GM21737 (cell line): ENCODE data around the gene NATD1.
A peak's percentile ranks its signal among the peaks of the same experiment; 100 is the strongest.

Experiments
- ATAC-seq: cut with Tn5 transposase; IDR thresholded peaks from one replicate; pipeline ENCODE4 v1.9.1; 2021; ENCODE audit warnings: mild to moderate bottlenecking, moderate library complexity; ENCODE audit not compliant: unreplicated experiment

Gene NATD1

DNA sequence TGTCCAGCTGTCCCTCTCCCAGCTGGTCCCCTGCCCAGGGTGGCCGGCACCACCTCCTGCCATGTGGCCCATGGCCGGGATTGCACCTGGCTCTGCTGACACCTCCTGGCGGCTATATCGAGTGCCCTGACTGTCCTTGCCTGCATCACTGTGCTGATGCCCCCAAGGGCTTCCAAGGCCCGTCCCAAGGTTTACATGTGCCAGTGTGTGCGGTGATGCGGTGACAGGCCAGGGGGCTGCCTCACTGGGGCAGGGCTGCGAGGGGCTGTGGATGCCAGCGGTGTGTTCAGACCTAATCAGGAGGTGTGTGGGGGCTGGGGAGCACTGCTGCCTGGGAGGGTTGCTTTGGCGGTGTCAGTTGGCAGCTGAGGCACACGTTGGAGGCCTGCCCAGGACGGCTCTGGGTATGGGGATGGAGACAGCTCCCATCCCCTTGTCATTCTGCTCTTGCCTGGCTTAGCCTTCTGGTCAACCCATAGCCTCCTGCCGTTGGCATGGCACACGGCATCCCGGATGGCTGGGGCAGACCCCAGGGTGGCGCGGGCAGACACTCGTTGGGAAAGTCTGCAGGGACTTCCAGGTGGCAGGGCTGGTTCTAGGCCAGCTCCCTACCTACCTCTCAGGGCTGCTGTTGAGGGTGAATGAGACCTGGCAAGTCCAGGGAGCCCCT is 36.8 kb upstream of the NATD1 start:
- no peak for ATAC-seq

GRCh38 chr17:21289175-21289901 is 36.1 kb upstream of the NATD1 start:
- no peak for ATAC-seq

DNA sequence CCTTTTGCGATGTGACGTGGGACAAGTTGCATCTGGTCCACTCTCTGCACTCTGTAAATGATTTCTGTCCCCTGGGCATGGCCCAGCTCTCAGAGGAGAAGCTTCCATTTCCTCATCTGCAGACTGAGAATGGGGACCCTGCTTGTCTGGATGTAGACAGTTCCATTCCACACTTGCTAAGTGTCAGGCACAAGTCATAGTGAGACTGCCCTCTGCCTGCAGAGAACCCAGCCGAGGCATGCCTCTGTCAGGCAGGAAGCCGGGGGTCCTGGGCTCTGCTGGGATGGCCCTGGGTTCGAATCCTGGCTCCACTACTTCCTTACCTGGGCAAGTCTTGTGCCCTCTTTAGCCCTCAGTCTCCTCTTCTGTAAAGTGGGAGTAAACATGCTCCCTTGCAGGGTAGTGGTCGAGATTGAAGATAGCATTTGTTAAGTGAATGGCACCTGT is 35.4 kb upstream of the NATD1 start:
- peak; percentile 12 for ATAC-seq

DNA sequence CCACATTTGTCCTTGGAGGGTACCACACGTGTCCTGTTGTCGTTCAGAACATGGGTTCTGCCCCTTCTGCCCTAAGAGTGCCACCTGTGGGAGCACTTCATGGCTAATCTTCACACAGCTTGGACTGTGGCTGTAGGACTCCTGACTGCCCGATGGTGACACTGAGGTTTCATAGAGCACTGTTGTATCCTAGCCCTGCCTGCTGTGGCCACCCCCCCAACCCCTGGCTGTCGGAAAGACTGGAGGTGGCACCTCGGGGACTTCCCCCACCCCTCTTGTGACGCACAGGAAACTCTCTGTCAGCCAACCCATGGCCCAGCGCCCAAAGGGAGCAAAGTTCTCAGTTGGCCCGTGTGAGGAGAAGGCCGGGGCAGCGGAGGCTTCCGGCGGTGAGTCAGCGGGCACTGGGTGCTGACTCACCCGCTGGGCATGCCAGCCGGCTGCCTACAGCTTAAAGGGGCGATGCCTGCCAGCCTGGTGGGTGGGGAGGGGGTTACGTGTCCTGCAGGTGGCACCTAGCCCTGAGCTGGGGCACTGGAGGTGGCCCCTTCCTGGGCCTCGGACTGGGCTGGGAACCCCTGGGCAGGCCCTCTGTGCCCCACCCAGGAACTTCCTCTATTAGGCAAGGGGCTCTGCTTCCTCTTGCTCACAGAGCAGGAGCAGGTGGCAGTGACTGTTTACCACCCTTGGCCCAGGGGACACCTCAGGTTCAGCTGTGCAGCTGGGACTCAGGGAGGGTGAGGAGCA is 34.7 kb upstream of the NATD1 start:
- ATAC-seq = peak; percentile 38

- ATAC-seq = no peak
Measured at GRCh38 chr17:21286909-21287702, 33.9 kb upstream of the NATD1 start.

GRCh38 chr17:21286066-21286770 is 33.0 kb upstream of the NATD1 start:
- ATAC-seq = no peak

DNA sequence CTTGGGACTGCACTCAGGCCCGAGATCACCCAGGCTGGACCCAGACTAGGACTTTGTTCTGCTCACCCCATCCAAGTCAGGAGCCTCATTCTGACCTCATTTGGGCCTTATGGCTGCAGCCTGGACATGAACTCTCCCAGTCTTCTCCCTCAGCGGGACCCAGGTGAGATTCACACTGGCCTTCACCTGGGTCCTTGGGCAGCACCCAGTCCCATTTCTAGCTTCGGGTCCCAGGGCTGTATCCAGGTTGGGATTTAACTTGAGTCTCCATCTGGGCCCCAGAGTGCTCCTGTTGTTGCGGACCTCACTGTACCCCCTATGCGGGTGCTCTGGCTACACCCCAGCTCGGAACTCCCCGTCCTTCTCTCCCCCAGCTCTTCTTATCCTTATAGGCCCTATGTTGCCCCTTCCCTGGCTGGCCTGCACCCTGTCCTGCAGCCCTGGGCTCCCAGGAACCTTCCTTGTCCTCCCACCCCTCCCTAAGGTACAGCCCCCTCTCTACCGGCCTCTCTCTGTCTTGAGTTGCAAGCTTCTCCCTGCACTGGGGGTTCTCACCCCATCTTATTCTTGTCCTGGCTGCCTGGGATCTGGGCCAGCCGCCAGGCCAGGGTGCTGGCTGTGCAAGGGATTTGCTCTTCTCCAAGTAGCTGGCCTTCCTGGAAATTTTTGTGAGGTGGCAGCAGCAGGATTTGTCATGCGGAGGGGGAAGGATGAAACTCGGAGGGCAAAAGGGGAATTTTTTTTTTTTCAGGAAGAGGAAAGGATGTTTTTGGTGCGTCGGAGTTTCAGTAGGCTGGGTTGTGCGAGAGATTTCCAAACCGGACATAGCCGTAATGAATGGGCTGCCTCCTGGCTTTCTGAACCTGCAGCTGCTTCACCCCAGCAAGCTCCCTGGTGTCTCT is 32.2 kb upstream of the NATD1 start:
- no peak for ATAC-seq

DNA sequence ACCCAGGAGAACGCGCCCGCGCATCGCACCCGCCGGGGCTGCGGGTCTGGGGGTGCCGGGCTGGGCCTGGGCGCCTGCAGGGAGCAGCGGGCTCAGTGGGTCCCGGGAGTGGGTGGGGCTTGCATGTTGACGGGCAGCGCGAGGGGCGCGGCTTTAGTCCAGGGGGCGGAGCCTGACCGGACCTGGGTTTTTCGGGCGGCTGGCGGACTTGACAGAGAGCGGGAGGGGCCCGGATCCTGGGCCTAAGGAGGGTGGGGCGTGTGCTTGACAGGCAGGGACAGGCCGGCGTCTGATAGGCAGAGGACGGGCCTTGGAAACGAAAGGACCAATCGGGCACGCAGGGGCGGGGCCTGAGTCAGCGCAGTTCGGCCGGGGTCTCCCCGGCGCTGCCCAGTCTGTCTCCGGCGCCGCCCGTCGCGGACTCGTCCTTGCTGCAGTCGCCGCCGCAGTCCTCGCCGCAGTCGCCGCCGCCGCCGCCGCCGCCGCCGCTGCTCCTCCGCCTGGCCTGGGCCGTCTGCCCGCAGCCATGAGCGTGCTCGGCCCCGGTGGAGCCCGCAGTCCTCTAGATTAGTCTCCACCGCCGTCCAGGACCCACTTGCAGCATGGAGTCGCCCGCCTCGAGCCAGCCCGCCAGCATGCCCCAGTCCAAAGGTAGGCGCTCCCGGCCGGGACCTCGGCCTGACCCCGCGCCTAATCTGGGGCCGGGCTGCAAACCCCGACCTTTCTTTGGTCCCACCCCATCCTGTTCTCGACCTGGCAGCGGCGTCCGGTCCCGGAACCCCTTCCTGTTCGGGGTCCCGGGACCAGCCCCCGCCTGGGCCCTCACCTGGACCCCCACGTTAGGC is 31.3 kb upstream of the NATD1 start, which contains the start of gene MAP2K3:
Gene MAP2K3 (plus strand): TSS at position 393 of the 845 bp plus-strand sequence. CDS start 210 bp downstream, at position 603.
- peak; percentile 64 for ATAC-seq

DNA sequence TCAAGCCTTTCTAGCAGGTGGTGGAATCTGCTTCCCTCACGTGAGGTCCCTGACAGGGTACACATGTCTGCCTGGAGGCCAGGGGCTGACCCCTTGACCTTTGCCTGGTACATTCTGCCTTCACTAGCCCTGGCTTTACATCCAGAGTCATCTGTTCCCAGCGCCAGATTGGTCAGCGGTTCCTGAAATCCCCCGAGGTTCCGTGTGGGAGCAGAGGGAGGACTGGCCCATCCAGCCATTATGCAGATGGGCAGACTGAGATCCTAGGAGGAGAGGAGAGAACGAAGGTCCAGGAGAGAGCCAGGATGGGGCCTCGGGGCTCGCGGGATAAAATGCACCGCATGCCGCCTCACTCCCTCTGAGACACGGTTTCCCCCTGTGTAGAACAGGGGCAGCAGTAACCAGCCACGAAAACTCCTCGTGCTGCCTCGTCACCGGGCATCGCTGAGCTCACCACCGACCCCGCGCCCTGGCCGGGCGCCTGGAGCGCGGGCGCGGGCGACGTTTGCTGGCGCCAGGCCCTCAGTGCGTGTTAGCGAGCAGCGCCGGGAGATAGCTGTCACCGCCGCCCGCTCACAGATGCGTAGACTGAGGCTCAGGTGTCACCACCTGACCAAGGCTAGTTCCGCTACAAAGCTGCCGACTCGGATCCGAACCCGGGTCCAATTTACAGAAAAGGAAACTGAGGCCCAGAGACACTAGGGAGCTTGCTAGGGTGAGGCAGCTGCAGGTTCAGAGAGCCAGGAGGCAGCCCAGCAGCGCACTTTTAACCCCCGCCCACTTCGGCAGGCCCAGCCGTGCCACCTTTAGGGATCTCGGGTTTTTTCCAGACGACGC is 30.5 kb upstream of the NATD1 start:
- ATAC-seq = peak; percentile 5

GRCh38 chr17:21282850-21283249 is 29.6 kb upstream of the NATD1 start:
- ATAC-seq = no peak

- ATAC-seq = no peak
Measured at GRCh38 chr17:21282231-21282630, 29.0 kb upstream of the NATD1 start.

DNA sequence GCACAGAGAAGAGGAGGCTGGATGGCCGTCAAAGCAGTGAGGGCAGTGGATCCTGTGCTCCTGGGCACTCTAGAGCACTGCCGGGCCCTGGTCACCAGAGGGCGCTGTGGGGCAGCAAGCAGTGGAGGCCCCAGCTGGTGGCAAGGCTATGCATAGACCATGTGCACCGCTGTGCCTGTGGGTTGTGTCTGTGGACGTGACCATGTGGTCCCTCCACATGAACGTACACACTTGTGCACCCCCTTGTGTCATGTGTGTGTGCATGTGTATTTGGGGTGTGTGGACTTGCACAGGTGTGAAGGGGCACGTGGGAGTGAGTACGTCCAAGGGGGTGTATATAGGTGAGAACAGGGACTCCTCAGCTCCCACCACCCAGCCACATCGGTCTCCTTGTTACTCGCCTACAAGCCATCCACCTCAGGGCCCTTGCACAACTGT is 26.9 kb upstream of the NATD1 start:
- peak; percentile 25 for ATAC-seq

DNA sequence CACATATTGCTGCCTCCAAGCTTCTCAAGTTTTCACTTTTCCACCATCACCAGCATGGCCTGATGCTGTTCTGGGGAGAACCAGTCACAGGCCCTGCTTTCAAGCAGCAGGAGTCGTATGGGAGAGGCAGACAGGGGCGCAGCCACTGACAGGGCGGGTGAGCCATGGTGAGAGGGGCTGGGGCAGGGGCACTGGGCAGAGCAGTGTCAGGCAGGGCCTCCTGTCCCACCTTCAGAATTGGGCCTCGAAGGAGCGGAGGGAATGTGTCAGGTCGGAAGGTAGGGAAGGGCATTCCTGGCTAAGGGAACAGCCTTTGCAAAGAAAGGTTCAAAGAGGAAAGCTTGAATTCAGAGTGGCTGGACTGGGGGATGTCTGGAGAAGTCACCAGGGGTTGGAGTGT is 26.4 kb upstream of the NATD1 start:
- ATAC-seq = no peak

DNA sequence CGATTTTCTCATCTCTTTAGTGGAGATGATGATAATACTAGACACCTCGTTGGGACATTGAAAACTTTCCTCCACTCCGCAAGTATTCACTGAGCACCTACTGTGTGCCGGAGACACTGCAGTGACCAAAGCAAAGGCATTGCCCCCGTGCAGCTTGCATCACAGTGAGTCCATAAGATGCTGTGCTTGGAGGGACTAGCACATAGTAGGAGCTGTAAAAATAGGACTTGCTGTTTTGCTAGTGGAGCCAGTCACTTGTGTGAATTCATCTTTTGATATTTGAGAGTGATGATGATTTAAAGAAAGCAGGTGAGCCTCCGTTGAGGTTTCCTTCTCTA is 26.0 kb upstream of the NATD1 start:
- no peak for ATAC-seq

DNA sequence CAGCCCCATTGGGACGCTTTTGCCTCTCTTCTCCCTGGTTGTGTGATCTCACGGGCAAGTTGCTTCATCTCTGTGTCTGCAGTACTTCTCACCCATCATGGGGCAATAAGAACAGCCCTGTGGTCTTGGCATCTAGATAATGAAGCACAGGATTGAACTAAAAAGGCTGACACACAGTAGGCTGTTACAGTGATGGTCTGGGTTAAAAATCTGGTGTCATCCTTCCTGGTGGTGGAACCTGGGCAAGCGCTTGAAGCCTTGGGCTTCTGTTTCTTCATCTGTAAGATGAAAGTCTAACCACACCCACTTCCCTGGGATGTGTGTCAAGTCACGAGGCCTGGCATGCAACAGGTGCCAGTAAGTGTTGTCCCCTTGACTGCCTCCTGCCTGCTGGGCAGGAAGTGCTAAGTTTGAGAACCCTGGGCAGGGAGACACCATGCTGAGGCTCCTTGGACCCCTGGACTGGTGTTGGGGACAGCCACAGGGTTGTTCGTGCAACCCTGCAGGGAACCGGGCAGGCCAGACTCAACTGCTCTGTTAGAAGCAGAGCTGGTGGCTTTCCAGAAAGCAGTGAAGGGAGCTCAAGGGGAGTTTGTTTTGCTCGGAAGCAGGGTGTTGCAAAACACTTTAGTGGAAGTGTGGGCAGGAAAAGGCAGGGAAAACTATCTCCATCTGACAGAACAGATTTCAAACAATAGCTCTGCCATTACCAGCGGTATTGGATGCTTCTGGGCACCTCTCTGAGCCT is 25.4 kb upstream of the NATD1 start:
- no peak for ATAC-seq

GRCh38 chr17:21277332-21277731 is 24.1 kb upstream of the NATD1 start:
- ATAC-seq = no peak

DNA sequence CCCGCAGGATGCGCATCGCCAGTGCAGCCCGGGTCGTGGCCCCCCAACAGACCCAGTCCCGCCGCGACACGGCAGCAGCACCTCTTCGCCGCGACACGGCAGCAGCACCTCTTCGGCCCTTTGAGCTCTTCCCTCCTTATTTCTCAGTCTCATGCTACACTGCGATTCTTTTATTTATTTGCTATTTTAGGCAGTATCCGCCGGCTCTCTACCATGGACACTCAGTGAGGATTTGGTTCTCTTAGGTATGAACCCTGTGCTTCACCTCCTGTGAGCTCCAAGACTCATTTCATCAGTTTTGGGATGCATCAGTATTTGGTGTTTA is 23.0 kb upstream of the NATD1 start:
- ATAC-seq = no peak
